ENCODE measurements around the gene KRTAP12-1. TPM values are rescaled to one million over a fixed set of nuclear protein-coding genes. Genes with fewer than 3 reads are reported as not detected.

Gene KRTAP12-1
- total RNA-seq, 1 donor from 2014 or later: not detected

GRCh38 chr21:44696572-44696971, 14.6 kb upstream of the KRTAP12-1 start:
- Mint-ChIP-seq H3K4me3 (ENCODE audit: low read depth) (no peak overlapping the region), H3K4me1 (ENCODE audit: low read depth) (peaks cover 2% of the 10 kb centered on the region), H3K36me3 (ENCODE audit: insufficient read depth) (peaks cover 2% of the 10 kb centered on the region), H3K27me3 (peaks cover 61% of the 10 kb centered on the region), H3K27ac (no peak overlapping the region), H3K9me3 (ENCODE audit: low read depth) (peaks cover 22% of the 10 kb centered on the region)
- DNase-seq (ENCODE audit: low spot score, unreplicated experiment): no peak
- no peak for TF ChIP-seq CTCF (IDR thresholded peaks at IDR 0.05; ENCODE audit: unreplicated experiment)

GRCh38 chr21:44695641-44696040, 13.7 kb upstream of the KRTAP12-1 start:
- H3K27me3 Mint-ChIP-seq: peaks cover 53% of the 10 kb centered on the region
- no peak overlapping the region for H3K4me3 Mint-ChIP-seq (ENCODE audit: low read depth)
- peaks cover 2% of the 10 kb centered on the region for H3K4me1 Mint-ChIP-seq (ENCODE audit: low read depth)
- TF ChIP-seq CTCF (IDR thresholded peaks at IDR 0.05; ENCODE audit: unreplicated experiment): no peak
- DNase-seq (ENCODE audit: low spot score, unreplicated experiment): no peak
- peaks cover 2% of the 10 kb centered on the region for H3K36me3 Mint-ChIP-seq (ENCODE audit: insufficient read depth)
- H3K9me3 Mint-ChIP-seq (ENCODE audit: low read depth): peaks cover 23% of the 10 kb centered on the region
- no peak overlapping the region for H3K27ac Mint-ChIP-seq

- no peak for TF ChIP-seq CTCF (IDR thresholded peaks at IDR 0.05; ENCODE audit: unreplicated experiment)
- H3K4me3 Mint-ChIP-seq (ENCODE audit: low read depth): no peak overlapping the region
- DNase-seq (ENCODE audit: low spot score, unreplicated experiment): no peak
- peaks cover 2% of the 10 kb centered on the region for H3K36me3 Mint-ChIP-seq (ENCODE audit: insufficient read depth)
- no peak overlapping the region for H3K27ac Mint-ChIP-seq
- peaks cover 55% of the 10 kb centered on the region for H3K27me3 Mint-ChIP-seq
- H3K4me1 Mint-ChIP-seq (ENCODE audit: low read depth): peaks cover 2% of the 10 kb centered on the region
- peaks cover 23% of the 10 kb centered on the region for H3K9me3 Mint-ChIP-seq (ENCODE audit: low read depth)
Observed at GRCh38 chr21:44695184-44695583, 13.2 kb upstream of the KRTAP12-1 start.

- H3K9me3 Mint-ChIP-seq (ENCODE audit: low read depth): peaks cover 23% of the 10 kb centered on the region
- H3K4me1 Mint-ChIP-seq (ENCODE audit: low read depth): peaks cover 2% of the 10 kb centered on the region
- TF ChIP-seq CTCF (IDR thresholded peaks at IDR 0.05; ENCODE audit: unreplicated experiment): no peak
Observed at GRCh38 chr21:44694776-44695175, 12.8 kb upstream of the KRTAP12-1 start.

GRCh38 chr21:44692798-44693512, 11.0 kb upstream of the KRTAP12-1 start:
- Mint-ChIP-seq H3K27me3 (peaks cover 43% of the 10 kb centered on the region), H3K4me1 (ENCODE audit: low read depth) (peaks cover under 1% of the 10 kb centered on the region), H3K4me3 (ENCODE audit: low read depth) (no peak overlapping the region), H3K9me3 (ENCODE audit: low read depth) (peaks cover 23% of the 10 kb centered on the region), H3K27ac (peak overlapping the region; percentile 6), H3K36me3 (ENCODE audit: insufficient read depth) (peaks cover 2% of the 10 kb centered on the region)
- DNase-seq (ENCODE audit: low spot score, unreplicated experiment): no peak
- no peak for TF ChIP-seq CTCF (IDR thresholded peaks at IDR 0.05; ENCODE audit: unreplicated experiment)

More at GRCh38 chr21:44694776-44695175, 12.8 kb upstream of the KRTAP12-1 start:
- H3K36me3 Mint-ChIP-seq (ENCODE audit: insufficient read depth): peaks cover 2% of the 10 kb centered on the region
- no peak overlapping the region for H3K27ac Mint-ChIP-seq
- peaks cover 55% of the 10 kb centered on the region for H3K27me3 Mint-ChIP-seq
- H3K4me3 Mint-ChIP-seq (ENCODE audit: low read depth): no peak overlapping the region
- no peak for DNase-seq (ENCODE audit: low spot score, unreplicated experiment)
